K562 (cell line): ENCODE data around the gene PI16. TPM values are rescaled to one million over a fixed set of nuclear protein-coding genes. Genes with fewer than 3 reads are reported as not detected.
A peak's percentile ranks its signal among the peaks of the same experiment; 100 is the strongest.

Source experiments
- ATAC-seq: fragments of 200-7000 bp; cut with Tn5 transposase; 3 replicates; pipeline ENCODE4 v1.9.1; 2020; ENCODE audit warnings: moderate library complexity
- BruUV-seq: library from RNA; stranded (reverse); fragments of 400-500 nt; replicated peaks from 2 replicates; lab custom pipeline; 2021; lab: Mats Ljungman, UMichigan
- CTCF ChIA-PET: fragments of 300-600 bp; formaldehyde crosslinking; extraction: SDS; loops from one replicate; lab custom pipeline; 2021; ENCODE audit warnings: low intra/inter-chr PET ratio; lab: Yijun Ruan, JAX
- POLR2A ChIA-PET: fragments of 300-600, 350-650 bp; sonication (Branson Sonifier 250); formaldehyde crosslinking; extraction: SDS; loops from one replicate; lab custom pipeline; 2021; ENCODE audit warnings: antibody characterized with exemption, inconsistent platforms; lab: Yijun Ruan, JAX
- DNase-seq, 4 experiments: peaks; one replicate each; pipeline versions ENCODE4 v3.0.0 to v3.0.0-alpha.2; 2011 to 2018; ENCODE audit warnings: low spot score in 3 of 4, mixed read lengths in 3 of 4; ENCODE audit errors: extremely low read depth in 1 of 4
- FAIRE-seq: peaks from 2 replicates; lab custom pipeline; 2011; peaks lifted over from hg19 to GRCh38; lab: Jason Lieb, UNC
- H2AFZ ChIP-seq: 2 replicates; pipeline ENCODE4 v1.6.0; 2011; ENCODE audit warnings: low read depth, low read length, control low read depth, inconsistent platforms
- H3K27ac ChIP-seq: fragments of 200-600 bp; 3 replicates; pipeline ENCODE4 v1.8.0; 2011; ENCODE audit warnings: low read depth, mild to moderate bottlenecking, control low read depth, inconsistent platforms, low read length, moderate library complexity, mixed read lengths; ENCODE audit errors: extremely low read depth
- H3K27me3 ChIP-seq, 2 experiments: fragments of 300-600 bp in 1 of 2; 2 replicates in 1 of 2; 3 replicates in 1 of 2; pipeline versions ENCODE4 v1.6.0 to v1.8.0; 2011; ENCODE audit warnings: inconsistent platforms in 2 of 2, low read length in 2 of 2, mild to moderate bottlenecking in 1 of 2, mixed read lengths in 1 of 2, moderate library complexity in 1 of 2; ENCODE audit not compliant: control insufficient read depth in 2 of 2, insufficient read depth in 2 of 2
- H3K36me3 ChIP-seq: fragments of 300-600 bp; 3 replicates; pipeline ENCODE4 v1.8.0; 2011; ENCODE audit warnings: mild to moderate bottlenecking, low read length, inconsistent platforms; ENCODE audit not compliant: control insufficient read depth, insufficient read depth
- H3K4me1 ChIP-seq, 2 experiments: fragments of 200-600 bp in 1 of 2; replicated peaks in 1 of 2; 2 replicates in 1 of 2; 3 replicates in 1 of 2; pipeline versions ENCODE4 v1.5.1 to v1.8.0; 2011; ENCODE audit warnings: inconsistent platforms in 2 of 2, low read length in 2 of 2, mild to moderate bottlenecking in 1 of 2, mixed read lengths in 1 of 2, moderate library complexity in 1 of 2; ENCODE audit not compliant: control insufficient read depth in 2 of 2, insufficient read depth in 2 of 2
- H3K4me2 ChIP-seq: 2 replicates; pipeline ENCODE4 v1.6.1; 2011; ENCODE audit warnings: low read length, control low read depth, inconsistent platforms, mixed read lengths; ENCODE audit not compliant: insufficient read depth
- H3K4me3 ChIP-seq: fragments of 200-600 bp; sonication (generic), shearing (Covaris generic); 2 replicates; pipeline ENCODE4 v1.5.1; 2016; ENCODE audit warnings: control low read depth, inconsistent platforms
- H3K79me2 ChIP-seq: fragments of 200-600 bp; 3 replicates; pipeline ENCODE4 v1.8.0; 2011; ENCODE audit warnings: low read length, inconsistent platforms; ENCODE audit not compliant: control insufficient read depth, insufficient read depth
- H3K9ac ChIP-seq, 2 experiments: 2 replicates each; pipeline versions ENCODE4 v1.6.0 to v1.6.1; 2011; ENCODE audit warnings: low read depth in 2 of 2, low read length in 2 of 2, control low read depth in 1 of 2, inconsistent platforms in 1 of 2, mild to moderate bottlenecking in 1 of 2, mixed read lengths in 1 of 2; ENCODE audit not compliant: insufficient read depth in 1 of 2
- H3K9me1 ChIP-seq: one replicate; pipeline ENCODE4 v1.6.0; 2011; ENCODE audit warnings: inconsistent platforms, mild to moderate bottlenecking, low read length, moderate library complexity; ENCODE audit not compliant: control insufficient read depth, insufficient read depth
- H3K9me3 ChIP-seq: replicated peaks from 2 replicates; pipeline ENCODE4 v1.5.1; 2011; ENCODE audit warnings: low read depth, low read length, inconsistent platforms; ENCODE audit not compliant: control insufficient read depth, insufficient read depth
- H4K20me1 ChIP-seq: replicated peaks from 2 replicates; pipeline ENCODE4 v1.6.1; 2011; ENCODE audit warnings: low read length, inconsistent platforms, mixed read lengths; ENCODE audit not compliant: control insufficient read depth, insufficient read depth
- E2F3 ChIP-seq: fragments of 250-450 bp; sonication (Bioruptor Pico); IDR thresholded peaks from 2 replicates; pipeline ENCODE4 v1.4.0; 2020; ENCODE audit warnings: mild to moderate bottlenecking
- ETS1 ChIP-seq: conservative IDR thresholded peaks from 2 replicates; pipeline ENCODE4 v1.6.1; 2011; ENCODE audit warnings: low read depth, mild to moderate bottlenecking, low read length; ENCODE audit not compliant: control insufficient read depth
- HEY1 ChIP-seq: fragments of 250-450 bp; sonication (Bioruptor Pico); IDR thresholded peaks from 2 replicates; pipeline ENCODE4 v1.5.0; 2020; ENCODE audit warnings: mild to moderate bottlenecking, moderate library complexity, borderline replicate concordance
- HOMEZ ChIP-seq: fragments of 250-450 bp; sonication (Bioruptor Pico); IDR thresholded peaks from 2 replicates; pipeline ENCODE4 v1.4.0; 2020; ENCODE audit warnings: mild to moderate bottlenecking, moderate library complexity
- MNT ChIP-seq, 2 experiments: fragments of 450-650 bp; conservative IDR thresholded peaks; 2 replicates each; pipeline ENCODE4 v1.6.1; 2017; ENCODE audit warnings: mild to moderate bottlenecking in 2 of 2, moderate library complexity in 2 of 2
- POLR2AphosphoS5 ChIP-seq: IDR thresholded peaks from 2 replicates; pipeline ENCODE4 v1.6.1; 2011; ENCODE audit warnings: mild to moderate bottlenecking, low read depth, low read length, moderate library complexity; ENCODE audit not compliant: control insufficient read depth, insufficient read depth
- RBFOX2 ChIP-seq: fragments of 200-400 bp; formaldehyde crosslinking; IDR thresholded peaks from 2 replicates; pipeline ENCODE4 v1.6.1; 2017; ENCODE audit warnings: low read depth, mild to moderate bottlenecking, low read length, moderate library complexity
- ZBED1 ChIP-seq: IDR thresholded peaks from 2 replicates; pipeline ENCODE4 v1.6.1; 2014
- ZNF174 ChIP-seq: fragments of 250-450 bp; sonication (Bioruptor Pico); IDR thresholded peaks from 2 replicates; pipeline ENCODE4 v1.4.0; 2020; ENCODE audit warnings: mild to moderate bottlenecking
- ZNF75A ChIP-seq: fragments of 450-650 bp; formaldehyde crosslinking; IDR thresholded peaks from 2 replicates; pipeline ENCODE4 v1.4.0; 2020; ENCODE audit warnings: mild to moderate bottlenecking
- WGBS: fragments of 100-300 bp; shearing (Covaris generic); methylation state at CpG from one replicate; pipeline ENCODE4 v1.1.6; 2016; ENCODE audit warnings: low coverage, mixed read lengths; ENCODE audit not compliant: insufficient coverage; ENCODE audit errors: missing lambda C conversion rate; 5-methylcytosine and 5-hydroxymethylcytosine counted together
- in situ Hi-C: fragments of 300-500 bp; cut with MboI; formaldehyde crosslinking; loops from 4 replicates; pipeline ENCODE4 v1.15.0; 2018; ENCODE audit warnings: inconsistent platforms, mixed read lengths
- intact Hi-C: fragments of 100-400 bp; cut with micrococcal nuclease; formaldehyde crosslinking; loops from 2 replicates; pipeline ENCODE4 v1.14.2; 2022
- polyA plus RNA-seq, 8 experiments: library from polyadenylated mRNA; depleted of rRNA in 4 of 8; stranded (reverse) in 5 of 8; unstranded in 3 of 8; fragments of >200 nt; fragmentation: Nextera tagmentation in 2 of 8; fragmentation: Illumina TruSeq in 1 of 8; extraction: Ambion mirVana in 2 of 8; extraction: Trizol in 1 of 8; gene quantifications; 2 replicates each; pipeline versions ENCODE4 v1.2.1 to v1.2.3, GENCODE V29; 2011 to 2014; ENCODE audit warnings: inconsistent platforms in 1 of 8, missing spikeins in 1 of 8
- total RNA-seq, 7 experiments: library from RNA; depleted of rRNA in 6 of 7; stranded (reverse); fragments of >200 nt in 6 of 7; fragmentation: Illumina TruSeq in 2 of 7; extraction: Trizol in 2 of 7; gene quantifications; 2 replicates each; pipeline versions ENCODE4 v1.2.1 to v1.2.3, GENCODE V29; 2011 to 2021; ENCODE audit warnings: low replicate concordance in 1 of 7
- TF ChIP-seq, protein P1 (sequence below): fragments of 450-650 bp; IDR thresholded peaks from 2 replicates; pipeline ENCODE4 v1.7.0; 2016; ENCODE audit warnings: borderline replicate concordance
- TF ChIP-seq, protein P2 (sequence below): IDR thresholded peaks from 2 replicates; pipeline ENCODE4 v1.6.1; 2012; ENCODE audit warnings: low read depth, low read length, improper control_type of control experiment, borderline replicate concordance

The PI16 gene
- total and polyA plus RNA-seq, 9 of the 15 experiments (the other 6 are each of a cell fraction or from before 2014, with no cell fraction given) = 0.06 to 0.18 TPM; not detected in 7

GRCh38 chr6:36980876-36981619 is 26.5 kb downstream of the PI16 start:
- no TSS peak for BruUV-seq
- FAIRE-seq = no peak
- no peak for TF ChIP-seq ZBED1
- TF ChIP-seq E2F3 (CRISPR knock-in tag) = no peak
- TF ChIP-seq, protein P1, sequence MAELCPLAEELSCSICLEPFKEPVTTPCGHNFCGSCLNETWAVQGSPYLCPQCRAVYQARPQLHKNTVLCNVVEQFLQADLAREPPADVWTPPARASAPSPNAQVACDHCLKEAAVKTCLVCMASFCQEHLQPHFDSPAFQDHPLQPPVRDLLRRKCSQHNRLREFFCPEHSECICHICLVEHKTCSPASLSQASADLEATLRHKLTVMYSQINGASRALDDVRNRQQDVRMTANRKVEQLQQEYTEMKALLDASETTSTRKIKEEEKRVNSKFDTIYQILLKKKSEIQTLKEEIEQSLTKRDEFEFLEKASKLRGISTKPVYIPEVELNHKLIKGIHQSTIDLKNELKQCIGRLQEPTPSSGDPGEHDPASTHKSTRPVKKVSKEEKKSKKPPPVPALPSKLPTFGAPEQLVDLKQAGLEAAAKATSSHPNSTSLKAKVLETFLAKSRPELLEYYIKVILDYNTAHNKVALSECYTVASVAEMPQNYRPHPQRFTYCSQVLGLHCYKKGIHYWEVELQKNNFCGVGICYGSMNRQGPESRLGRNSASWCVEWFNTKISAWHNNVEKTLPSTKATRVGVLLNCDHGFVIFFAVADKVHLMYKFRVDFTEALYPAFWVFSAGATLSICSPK = no peak
- TF ChIP-seq ETS1 = no peak
- TF ChIP-seq ZNF75A (CRISPR knock-in tag) = no peak
- TF ChIP-seq, protein P2, sequence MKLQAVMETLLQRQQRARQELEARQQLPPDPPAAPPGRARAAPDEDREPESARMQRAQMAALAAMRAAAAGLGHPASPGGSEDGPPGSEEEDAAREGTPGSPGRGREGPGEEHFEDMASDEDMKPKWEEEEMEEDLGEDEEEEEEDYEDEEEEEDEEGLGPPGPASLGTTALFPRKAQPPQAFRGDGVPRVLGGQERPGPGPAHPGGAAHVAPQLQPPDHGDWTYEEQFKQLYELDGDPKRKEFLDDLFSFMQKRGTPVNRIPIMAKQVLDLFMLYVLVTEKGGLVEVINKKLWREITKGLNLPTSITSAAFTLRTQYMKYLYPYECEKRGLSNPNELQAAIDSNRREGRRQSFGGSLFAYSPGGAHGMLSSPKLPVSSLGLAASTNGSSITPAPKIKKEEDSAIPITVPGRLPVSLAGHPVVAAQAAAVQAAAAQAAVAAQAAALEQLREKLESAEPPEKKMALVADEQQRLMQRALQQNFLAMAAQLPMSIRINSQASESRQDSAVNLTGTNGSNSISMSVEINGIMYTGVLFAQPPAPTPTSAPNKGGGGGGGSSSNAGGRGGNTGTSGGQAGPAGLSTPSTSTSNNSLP = no peak
- TF ChIP-seq POLR2AphosphoS5 = no peak
- no peak for TF ChIP-seq HOMEZ (CRISPR knock-in tag)
- no peak for TF ChIP-seq HEY1
- no peak for TF ChIP-seq MNT (conservative IDR thresholded peaks at IDR 0.05)
- no peak for TF ChIP-seq ZNF174 (CRISPR knock-in tag)
- TF ChIP-seq RBFOX2 = peak; percentile 57

More at GRCh38 chr6:36980876-36981619, 26.5 kb downstream of the PI16 start:
- Histone ChIP-seq H2AFZ (no peak overlapping the region), H3K4me1 (peaks cover 18 to 24% of the 10 kb centered on the region in 2 experiments), H3K27ac (no peak overlapping the region), H3K9me1 (peaks cover 15% of the 10 kb centered on the region), H4K20me1 (peaks cover 58% of the 10 kb centered on the region), H3K4me3 (no peak overlapping the region), H3K79me2 (peaks cover 70% of the 10 kb centered on the region), H3K36me3 (peaks cover 79% of the 10 kb centered on the region), H3K27me3 (no peaks in the 10 kb centered on the region), H3K4me2 (no peak overlapping the region), H3K9ac (peak overlapping the region in 1 of 2 experiments; percentile 46; a peak in 2 of 4 replicates), H3K9me3 (no peaks in the 10 kb centered on the region)
- DNase-seq (no peak), ATAC-seq (no peak)
- intact Hi-C loops = no loop called here
- CTCF ChIA-PET = interaction anchor here (1.0 kb wide), 1 partner anchor 37 kb away, joined by 3 read pairs; no protein-coding TSS in a partner anchor
- in situ Hi-C loops = no loop called here
- POLR2A ChIA-PET = interaction anchor here (0.7 to 2.0 kb wide), 4 partner anchors 9 to 223 kb away, joined by 3 to 6 read pairs (median 3); partner anchors contain the start of gene C6orf89
- 89% methylated on average over 14 of the region's 14 CpGs for WGBS
